Measurements from ENCODE around the gene ZBTB21. TPM values are rescaled to one million over a fixed set of nuclear protein-coding genes. Genes with fewer than 3 reads are reported as not detected.

Gene ZBTB21
- polyA plus RNA-seq, 1 of the 3 experiments (the other 2 are of a cell fraction) = 2.9 TPM

GRCh38 chr21:42019101-42019605 lies 9.0 kb upstream of the ZBTB21 start:
- no peaks in the 10 kb centered on the region for H3K79me2 ChIP-seq (ENCODE audit: insufficient read depth)
- 63% methylated on average over 1 of the region's 11 CpGs for WGBS (ENCODE audit: low lambda C conversion rate)
- H3K4me3 ChIP-seq (ENCODE audit: low read depth in 2 of 2, low read length in 1 of 2) = no peak overlapping the region
- H3K36me3 ChIP-seq (replicated peaks in 1 of 2; ENCODE audit: control insufficient read depth in 1 of 2, insufficient read depth in 2 of 2, low read length in 1 of 2) = no peaks in the 10 kb centered on the region
- no peak overlapping the region for H3K9ac ChIP-seq
- no peak overlapping the region for H2AFZ ChIP-seq (ENCODE audit: low read depth)
- H3K27ac ChIP-seq (ENCODE audit: low read depth in 2 of 2, low read length in 1 of 2) = no peak overlapping the region
- H3F3A ChIP-seq (replicated peaks; ENCODE audit: insufficient read depth) = no peaks in the 10 kb centered on the region
- CTCF ChIA-PET = no interaction called here
- H3K27me3 ChIP-seq (ENCODE audit: insufficient read depth) = no peaks in the 10 kb centered on the region; the same call in 1 of the 2 replicates
- no peak overlapping the region for H3K4me2 ChIP-seq
- H3K4me1 ChIP-seq (ENCODE audit: control insufficient read depth in 1 of 2, insufficient read depth in 2 of 2, low read depth in 1 of 2, low read length in 1 of 2) = peaks cover 0 to under 1% of the 10 kb centered on the region in 2 experiments; a peak in 1 of 4 replicates
- H3K9me2 ChIP-seq = no peaks in the 10 kb centered on the region
- TF ChIP-seq MAX (IDR thresholded peaks at IDR 0.05; ENCODE audit: low read depth) = no peak
- no peak for TF ChIP-seq REST (IDR thresholded peaks at IDR 0.05; ENCODE audit: low read depth, low read length)
- no peak for TF ChIP-seq SIN3A (IDR thresholded peaks at IDR 0.05; ENCODE audit: borderline replicate concordance, low read depth, low read length)
- no peak for TF ChIP-seq TCF12 (IDR thresholded peaks at IDR 0.05)
- TF ChIP-seq GABPA (IDR thresholded peaks at IDR 0.05; ENCODE audit: low read depth) = no peak
- no peak for TF ChIP-seq RXRA (IDR thresholded peaks at IDR 0.05; ENCODE audit: borderline replicate concordance, low read depth)
- TF ChIP-seq FOXJ3 (CRISPR knock-in tag; IDR thresholded peaks at IDR 0.05) = no peak
- TF ChIP-seq ELF1 (IDR thresholded peaks at IDR 0.05) = no peak
- no peak for TF ChIP-seq GATA2 (CRISPR knock-in tag; IDR thresholded peaks at IDR 0.05)
- TF ChIP-seq RAD21 (IDR thresholded peaks at IDR 0.05; ENCODE audit: low read length) = no peak
- no peak for TF ChIP-seq CHD2 (IDR thresholded peaks at IDR 0.05; ENCODE audit: low read length, partially characterized antibody)
- no peak for TF ChIP-seq EZH2phosphoT487 (IDR thresholded peaks at IDR 0.05; ENCODE audit: borderline replicate concordance, low read depth)
- TF ChIP-seq MEF2A (IDR thresholded peaks at IDR 0.05; ENCODE audit: borderline replicate concordance, low read depth) = no peak
- TF ChIP-seq, protein P1, sequence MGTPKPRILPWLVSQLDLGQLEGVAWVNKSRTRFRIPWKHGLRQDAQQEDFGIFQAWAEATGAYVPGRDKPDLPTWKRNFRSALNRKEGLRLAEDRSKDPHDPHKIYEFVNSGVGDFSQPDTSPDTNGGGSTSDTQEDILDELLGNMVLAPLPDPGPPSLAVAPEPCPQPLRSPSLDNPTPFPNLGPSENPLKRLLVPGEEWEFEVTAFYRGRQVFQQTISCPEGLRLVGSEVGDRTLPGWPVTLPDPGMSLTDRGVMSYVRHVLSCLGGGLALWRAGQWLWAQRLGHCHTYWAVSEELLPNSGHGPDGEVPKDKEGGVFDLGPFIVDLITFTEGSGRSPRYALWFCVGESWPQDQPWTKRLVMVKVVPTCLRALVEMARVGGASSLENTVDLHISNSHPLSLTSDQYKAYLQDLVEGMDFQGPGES (IDR thresholded peaks at IDR 0.05; ENCODE audit: low read depth, low read length) = no peak
- no peak for TF ChIP-seq RFX5 (IDR thresholded peaks at IDR 0.05; ENCODE audit: low read length)
- no peak for TF ChIP-seq NFIC (IDR thresholded peaks at IDR 0.05; ENCODE audit: borderline replicate concordance)
- TF ChIP-seq SMC3 (IDR thresholded peaks at IDR 0.05; ENCODE audit: low read depth, low read length) = no peak
- no peak for TF ChIP-seq YY1 (IDR thresholded peaks at IDR 0.05; ENCODE audit: low read depth)
- no peak for TF ChIP-seq NRF1 (IDR thresholded peaks at IDR 0.05; ENCODE audit: low read depth, low read length)
- TF ChIP-seq MXI1 (IDR thresholded peaks at IDR 0.05; ENCODE audit: low read depth, low read length) = no peak
- no peaks in the 10 kb centered on the region for H4K20me1 ChIP-seq (ENCODE audit: insufficient read depth)
- POLR2A ChIA-PET = no interaction called here
- DNase-seq = no peak
- no peaks in the 10 kb centered on the region for H3K9me3 ChIP-seq
